NOMO-1 treated with dmso at 0.1 percent for 144 hours (cell line): Measurements from ENCODE around the gene CYTH1.

Experiments used
- DNase-seq: peaks from one replicate; lab custom pipeline; 2025; ENCODE audit not compliant: unreplicated experiment; lab: John Stamatoyannopoulos, UW

CYTH1 gene

GRCh38 chr17:78654325-78654724 is 127.7 kb downstream of the CYTH1 start:
- DNase-seq = no peak

DNA sequence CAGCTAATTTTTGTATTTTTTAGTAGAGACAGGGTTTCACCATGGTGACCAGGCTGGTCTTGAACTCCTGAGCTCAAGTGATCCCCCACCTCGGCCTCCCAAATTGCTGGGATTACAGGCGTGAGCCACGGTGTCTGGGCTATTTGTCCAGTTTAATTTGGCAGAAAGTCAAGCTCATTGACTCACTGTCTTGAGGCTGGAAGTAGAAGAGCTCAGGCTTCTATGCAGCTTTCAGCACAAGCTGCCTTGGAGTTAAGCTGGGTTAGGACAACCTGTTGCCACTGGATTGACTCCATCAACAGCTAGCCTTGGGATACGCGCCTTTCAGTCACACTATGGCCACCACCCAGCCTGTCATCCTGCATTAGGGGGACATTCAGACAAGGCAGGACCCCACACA is 128.7 kb downstream of the CYTH1 start:
- DNase-seq = no peak

DNA sequence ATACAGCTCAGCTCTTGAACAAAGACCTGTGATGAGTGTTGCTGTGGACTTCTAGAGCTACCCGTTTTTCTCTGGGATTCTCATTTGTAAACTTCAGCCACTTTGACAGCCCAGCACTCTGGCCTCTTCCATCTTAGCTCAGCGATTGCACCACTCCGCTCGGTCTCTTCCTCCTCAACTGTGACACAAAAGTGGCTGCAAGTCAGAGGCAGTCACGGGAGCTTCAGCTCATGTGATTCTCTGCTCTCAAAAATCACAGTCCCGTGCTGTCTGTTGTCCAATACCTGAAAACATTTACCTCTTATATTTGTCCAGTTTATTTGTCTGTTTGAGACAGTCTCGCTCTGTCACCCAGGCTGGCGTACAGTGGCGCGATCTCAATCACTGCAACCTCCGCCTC is 129.2 kb downstream of the CYTH1 start:
- peak; percentile 21 for DNase-seq

GRCh38 chr17:78652024-78652423 is 130.0 kb downstream of the CYTH1 start:
- no peak for DNase-seq

DNA sequence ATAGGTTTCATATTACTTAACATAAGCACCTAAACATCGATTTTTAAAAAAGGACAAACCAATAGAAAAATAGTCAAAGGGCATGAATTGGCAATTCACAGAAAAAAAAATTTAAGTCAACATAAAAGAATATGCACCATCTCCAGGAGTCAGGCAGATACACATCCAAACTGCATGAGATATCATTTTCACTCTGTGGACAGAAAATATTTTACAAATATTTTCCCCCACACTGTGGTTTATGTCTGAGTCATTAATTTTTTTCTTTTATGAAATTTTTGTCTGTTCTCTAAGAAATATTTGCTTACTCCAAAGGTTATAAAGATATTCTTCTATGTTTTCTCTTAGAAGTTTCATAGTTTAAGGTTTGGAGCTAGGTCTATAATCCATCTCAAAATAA is 130.5 kb downstream of the CYTH1 start:
- DNase-seq = no peak

GRCh38 chr17:78650093-78650715 is 131.9 kb downstream of the CYTH1 start:
- no peak for DNase-seq

DNA sequence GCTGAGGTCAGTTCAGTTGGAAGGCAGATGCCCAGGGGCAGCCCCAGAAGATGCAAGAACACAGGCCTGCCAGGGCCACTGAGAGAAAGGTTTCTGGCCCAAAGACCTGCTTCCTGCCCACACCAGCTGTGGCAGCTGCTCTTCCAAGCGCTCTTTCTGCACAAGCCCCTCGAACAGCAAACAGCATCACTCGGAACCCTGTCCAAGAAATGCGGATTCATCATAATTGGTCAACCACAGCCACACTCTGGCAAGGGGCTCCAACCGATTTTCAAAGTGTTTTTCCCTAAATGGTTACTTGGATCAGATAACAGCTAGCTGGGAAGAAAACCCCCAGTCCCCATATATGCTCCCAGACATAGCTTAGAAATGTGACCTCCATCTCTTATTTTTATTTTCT is 133.8 kb downstream of the CYTH1 start:
- DNase-seq = no peak

DNA sequence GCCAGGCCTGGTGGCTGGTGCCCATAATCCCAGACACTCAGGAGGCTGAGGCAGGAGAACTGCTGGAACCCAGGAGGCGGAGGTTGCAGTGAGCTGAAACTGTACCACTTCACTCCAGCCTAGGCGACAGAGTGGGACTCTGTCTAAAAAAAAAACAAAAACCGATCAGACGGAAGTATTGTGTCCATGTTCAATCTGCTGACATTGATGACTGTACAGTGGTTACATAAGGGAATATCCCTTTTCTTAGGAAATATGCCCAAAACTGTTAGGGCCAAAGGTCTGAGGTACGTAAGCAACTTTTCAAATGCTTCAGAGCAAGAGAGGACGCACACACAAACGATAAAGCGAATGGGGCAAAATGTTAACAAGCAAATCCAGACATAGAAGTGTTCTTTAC is 135.0 kb downstream of the CYTH1 start:
- DNase-seq = no peak

DNA sequence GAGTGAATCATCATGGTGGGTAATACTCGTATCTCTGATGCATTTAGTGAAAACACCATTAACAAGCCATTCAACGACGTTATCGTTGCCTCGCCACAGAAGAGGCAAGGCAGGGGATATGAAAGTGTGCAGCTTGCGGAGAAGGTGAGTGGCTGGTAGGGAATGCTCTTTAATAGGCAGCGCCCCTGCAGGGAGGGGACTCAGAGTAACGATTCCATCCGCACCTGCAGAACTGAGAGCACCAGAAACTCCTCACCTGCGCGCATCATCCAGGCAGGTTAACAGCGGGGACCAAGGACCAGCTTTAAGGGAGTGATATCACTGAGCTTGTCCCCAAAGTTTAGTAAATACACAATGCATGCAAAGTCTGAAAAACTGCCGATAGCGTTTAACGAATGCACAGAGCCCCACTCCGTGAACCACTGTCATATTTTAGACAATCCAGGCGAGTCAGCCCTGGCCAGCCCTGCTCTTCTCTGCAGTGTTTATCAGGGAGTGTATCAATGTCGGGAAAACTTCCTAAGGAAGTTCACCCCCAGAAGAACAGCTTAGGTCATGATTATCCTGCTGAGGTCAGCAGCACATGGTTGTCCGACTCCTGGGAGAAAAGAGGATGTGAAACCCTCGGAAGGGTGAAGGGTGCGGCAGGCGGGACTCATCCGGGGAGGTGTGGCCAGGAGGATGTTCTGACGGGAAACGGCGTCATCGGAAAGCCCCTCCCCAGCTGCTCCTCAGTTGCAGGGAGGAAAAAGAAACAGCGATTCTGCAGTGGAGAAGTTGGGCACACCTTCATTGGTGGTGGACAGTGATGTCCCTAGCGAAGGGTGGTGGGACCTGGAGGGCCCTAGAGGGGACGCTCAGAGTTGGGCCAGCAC is 136.4 kb downstream of the CYTH1 start:
- DNase-seq = peak; percentile 92

DNA sequence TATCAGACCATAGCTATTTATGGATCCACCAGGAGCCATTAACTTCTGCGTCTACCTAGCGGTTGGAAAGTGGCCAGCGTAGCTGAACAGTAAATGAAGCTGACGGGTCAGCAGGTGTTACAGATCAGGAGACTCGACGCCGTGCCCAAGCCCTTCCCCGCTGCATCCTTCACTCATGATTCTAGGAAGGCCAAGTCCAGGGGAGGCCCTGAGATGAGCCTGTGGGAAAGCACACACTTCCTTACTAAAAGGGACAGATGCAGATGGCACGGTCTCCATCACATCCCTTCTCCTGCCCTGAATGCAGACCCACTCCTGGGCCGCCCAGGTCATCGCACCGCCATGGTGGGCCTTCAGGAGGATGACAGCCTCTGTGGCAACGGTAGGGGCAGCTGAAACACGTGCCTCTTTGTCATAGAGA is 137.1 kb downstream of the CYTH1 start:
- no peak for DNase-seq

DNA sequence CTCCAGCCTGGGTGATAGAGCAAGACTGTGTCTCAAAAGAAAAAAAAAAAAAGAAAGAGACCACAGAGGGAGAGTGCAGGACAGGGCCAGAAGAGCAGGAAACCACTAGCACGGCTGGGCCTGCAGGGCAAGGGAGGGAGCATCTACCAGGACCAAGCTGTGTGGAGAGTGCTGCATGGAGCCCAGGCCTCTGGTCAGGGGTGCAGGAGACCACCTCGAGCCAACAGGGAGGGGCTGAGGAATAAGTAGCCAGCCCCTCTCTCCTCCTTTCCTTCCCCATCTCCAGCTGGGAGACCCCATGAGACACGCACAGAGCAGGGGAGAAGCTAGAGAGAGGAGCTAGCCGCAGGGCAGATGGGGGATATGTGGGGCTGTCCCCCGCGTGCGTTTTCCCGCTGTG is 137.8 kb downstream of the CYTH1 start:
- no peak for DNase-seq

GRCh38 chr17:78643326-78643725 is 138.7 kb downstream of the CYTH1 start:
- no peak for DNase-seq

- DNase-seq = no peak
Measured at GRCh38 chr17:78642707-78643106, 139.4 kb downstream of the CYTH1 start.

GRCh38 chr17:78641666-78642065 is 140.4 kb downstream of the CYTH1 start:
- DNase-seq = no peak

- DNase-seq = no peak
Measured at GRCh38 chr17:78641243-78641642, 140.8 kb downstream of the CYTH1 start.

DNA sequence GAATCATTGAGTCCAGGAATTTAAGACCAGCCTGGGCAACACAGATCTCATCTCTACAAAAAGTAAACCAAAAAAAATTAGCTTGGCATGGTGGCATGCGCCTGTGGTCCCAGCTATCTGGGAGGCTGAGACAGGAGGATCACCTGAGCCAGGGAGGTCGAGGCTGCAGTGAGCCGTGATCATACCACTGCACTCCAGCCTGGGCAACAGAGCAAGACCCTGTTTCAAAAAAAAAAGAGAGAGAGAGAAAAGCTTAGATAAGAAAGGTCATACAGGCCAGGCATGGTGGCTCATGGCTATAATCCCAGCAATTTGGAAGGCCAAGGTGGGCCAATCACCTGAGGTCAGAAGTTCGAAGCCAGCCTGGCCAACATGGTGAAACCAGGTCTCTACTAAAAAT is 141.4 kb downstream of the CYTH1 start:
- no peak for DNase-seq

- no peak for DNase-seq
Measured at GRCh38 chr17:78637643-78638420, 144.2 kb downstream of the CYTH1 start.

DNA sequence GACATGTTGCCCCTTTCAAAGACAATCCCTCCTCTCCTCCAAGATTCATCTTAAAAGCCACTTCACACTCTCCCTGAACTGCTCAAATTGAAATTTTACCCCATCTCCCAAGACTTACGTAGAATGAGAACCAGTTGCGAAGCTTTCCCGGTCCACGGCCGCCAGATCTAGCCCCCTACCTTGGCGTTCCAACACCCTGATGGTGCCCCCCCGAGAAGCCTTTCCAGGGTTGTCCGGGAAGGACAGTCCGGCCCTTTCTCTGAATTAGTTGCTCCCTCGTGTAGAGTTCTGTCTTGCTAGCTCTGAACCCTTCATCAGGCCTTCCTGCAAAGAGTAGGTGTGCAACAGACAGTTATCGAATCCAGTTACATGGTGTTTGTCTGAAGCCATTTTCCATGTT is 144.9 kb downstream of the CYTH1 start:
- no peak for DNase-seq

GRCh38 chr17:78634154-78634553 is 147.9 kb downstream of the CYTH1 start:
- no peak for DNase-seq

DNA sequence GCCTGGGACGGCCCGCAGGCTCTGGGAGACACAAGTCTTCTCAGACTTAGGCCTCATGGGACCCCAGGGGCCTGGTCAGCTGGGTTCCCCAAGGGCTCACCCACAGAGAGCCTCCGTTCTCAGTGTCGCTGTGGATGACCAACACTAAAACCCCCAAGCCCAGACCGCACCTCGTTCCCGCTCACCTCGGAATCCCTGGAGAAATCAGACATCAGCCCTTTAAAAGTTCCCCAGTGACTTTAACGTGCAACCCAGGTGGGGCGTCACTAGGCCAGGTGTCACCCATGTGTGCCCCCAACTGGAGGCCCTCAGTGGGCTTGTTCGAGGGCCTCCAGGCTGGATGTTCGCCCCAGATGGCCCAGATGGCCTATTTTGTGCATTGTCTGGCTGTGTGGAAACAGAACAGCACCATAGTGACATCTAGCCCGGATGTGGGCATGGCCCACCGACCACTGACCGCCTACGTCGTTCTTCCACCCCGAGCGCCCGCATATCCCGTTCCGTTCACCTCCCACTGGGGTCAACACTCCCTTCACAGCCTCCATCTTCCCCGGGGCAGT is 152.6 kb downstream of the CYTH1 start:
- no peak for DNase-seq
